GM20431 (cell line): Measurements from ENCODE around the gene LAGE3.

ENCODE experiments used
- in situ Hi-C: fragments of 300-500 bp; cut with MseI, MboI; formaldehyde crosslinking; loops from one replicate; pipeline ENCODE4 v1.15.0; 2020; ENCODE audit warnings: low sequenced_read_pairs; ENCODE audit not compliant: unreplicated experiment

LAGE3 gene

DNA sequence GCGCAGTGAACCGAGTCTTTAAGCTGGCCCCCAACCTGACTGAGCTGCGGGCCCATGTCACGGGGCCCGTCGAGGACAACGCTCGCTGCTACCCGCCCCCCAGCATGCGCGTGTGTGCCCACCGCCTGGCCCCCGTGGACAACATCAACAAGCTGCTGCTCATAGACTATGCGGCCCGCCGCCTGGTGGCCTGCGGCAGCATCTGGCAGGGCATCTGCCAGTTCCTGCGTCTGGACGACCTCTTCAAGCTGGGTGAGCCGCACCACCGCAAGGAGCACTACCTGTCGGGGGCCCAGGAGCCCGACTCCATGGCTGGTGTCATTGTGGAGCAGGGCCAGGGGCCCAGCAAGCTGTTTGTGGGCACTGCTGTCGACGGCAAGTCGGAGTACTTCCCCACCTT lies 18.8 kb downstream of the LAGE3 start:
- in situ Hi-C loops, result no loop called here

- in situ Hi-C loops, result no loop called here
Measured at GRCh38 chrX:154459832-154460231, 19.2 kb downstream of the LAGE3 start.

DNA sequence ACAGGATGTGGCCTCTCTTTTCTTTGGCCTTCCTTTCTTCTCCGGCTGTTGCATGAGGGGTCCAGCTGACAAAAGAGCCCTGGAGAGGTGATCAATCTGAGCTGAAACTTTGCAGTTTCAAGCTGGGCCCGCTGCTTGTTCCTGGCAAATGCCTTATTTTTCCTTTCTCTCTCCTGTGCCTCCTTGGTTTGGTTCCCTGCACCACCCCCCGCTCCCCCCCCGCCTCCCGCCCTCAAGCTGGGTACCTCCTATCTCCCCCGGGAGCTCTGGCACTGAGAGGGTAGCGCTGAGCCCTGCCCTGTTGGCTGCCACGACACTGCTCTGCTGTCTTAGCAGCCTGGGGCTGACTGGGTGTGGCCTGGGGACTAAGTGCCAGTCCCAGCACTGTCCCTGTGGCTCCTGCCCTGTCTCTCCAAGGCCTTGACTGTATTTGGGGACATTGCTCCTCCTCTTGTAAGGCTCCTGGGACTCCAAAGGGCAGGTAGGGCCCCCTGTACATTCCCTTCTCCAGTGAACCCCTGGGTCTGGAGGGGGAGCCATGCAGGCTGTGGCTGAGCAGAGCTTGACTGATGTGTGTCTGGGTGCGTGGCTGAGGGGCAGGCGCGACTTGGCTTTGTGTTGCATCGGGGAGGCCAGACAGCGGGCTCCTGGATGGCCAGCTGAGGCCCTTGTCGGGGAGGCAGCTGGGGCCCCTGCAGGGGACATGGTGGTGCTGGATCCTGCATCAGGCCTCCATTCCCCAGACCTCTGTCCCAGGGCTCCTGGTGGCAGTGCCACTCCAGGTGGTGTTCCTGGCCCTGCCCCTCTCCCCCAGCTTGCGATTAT lies 19.9 kb downstream of the LAGE3 start:
- in situ Hi-C loops, result no loop called here

DNA sequence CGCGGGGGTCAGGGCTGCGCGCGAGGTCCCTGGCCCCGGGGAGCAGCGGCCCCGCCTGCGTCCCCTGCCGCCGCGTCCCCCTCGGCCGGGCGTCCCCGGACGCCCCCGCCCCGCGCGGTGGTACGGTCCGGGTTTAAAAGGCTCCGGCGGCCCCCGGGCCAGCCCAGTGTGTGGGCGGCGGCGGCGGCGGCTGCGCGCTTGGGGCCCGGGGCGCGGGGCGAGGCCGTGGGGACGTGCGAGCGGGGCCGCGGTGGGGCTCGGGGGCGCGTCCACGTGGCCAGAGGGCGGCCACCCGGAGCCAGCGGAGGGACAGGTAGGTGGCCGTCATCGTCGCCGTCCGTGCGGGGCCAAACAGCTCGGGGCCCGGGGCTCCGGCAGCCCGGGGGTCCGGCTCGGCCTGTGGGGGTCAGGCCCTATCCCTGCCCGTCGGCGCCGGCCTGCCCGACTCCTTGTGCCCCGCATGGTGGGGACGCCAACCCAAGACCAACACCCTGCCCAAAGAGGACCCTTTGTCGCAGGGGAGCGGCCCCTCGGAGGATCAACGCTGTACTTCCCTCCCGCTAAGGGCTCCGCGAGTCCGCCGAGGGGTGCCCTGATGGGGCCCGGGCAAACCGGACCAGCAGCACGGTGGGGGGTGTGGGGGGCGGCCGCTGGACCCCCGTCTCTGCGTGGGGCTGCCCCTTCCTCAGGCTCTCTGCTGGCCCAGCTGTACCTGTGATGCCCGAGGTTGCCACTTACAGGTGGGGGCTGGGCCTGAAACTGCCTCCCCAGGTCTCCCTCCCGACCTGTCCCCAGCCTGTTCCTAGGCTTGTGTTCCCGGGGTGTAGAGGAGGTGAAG lies 20.7 kb downstream of the LAGE3 start, which contains the start of gene PLXNA3:
Gene PLXNA3, plus strand, starts transcription at position 166 of the 838 bp plus-strand sequence. CDS start 1,903 bp downstream, outside the sequence.
- in situ Hi-C loops, result no loop called here

DNA sequence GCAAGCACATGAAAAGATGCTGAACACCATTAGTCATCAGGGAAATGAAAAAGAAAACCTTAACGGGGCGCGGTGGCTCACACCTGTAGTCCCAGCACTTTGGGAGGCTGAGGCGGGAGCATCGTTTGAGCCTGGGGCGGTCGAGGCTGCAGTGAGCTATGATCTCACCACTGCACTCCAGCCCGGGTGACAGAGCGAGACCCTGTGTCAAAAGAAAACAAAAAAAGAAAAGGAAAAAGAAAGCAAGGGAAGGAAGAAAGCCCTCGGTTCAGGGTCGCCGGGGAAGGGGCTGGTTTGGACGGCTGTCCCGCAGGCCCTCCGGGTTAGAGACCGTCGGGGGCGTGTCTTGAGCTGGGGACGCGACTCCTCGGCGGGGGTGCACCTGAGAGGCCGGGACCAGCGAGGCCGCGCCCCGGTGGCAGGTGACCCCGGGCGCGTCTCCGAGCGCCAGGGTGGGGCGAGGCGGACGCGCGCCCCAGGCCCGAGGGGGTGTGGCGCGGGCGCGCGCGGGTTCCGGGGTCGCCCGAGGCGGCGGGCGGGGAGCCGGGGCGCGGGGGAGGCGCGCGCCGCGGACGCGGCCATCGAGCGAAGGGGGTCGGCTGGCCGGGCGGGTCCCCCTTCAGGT lies 21.5 kb downstream of the LAGE3 start:
- in situ Hi-C loops, result no loop called here

DNA sequence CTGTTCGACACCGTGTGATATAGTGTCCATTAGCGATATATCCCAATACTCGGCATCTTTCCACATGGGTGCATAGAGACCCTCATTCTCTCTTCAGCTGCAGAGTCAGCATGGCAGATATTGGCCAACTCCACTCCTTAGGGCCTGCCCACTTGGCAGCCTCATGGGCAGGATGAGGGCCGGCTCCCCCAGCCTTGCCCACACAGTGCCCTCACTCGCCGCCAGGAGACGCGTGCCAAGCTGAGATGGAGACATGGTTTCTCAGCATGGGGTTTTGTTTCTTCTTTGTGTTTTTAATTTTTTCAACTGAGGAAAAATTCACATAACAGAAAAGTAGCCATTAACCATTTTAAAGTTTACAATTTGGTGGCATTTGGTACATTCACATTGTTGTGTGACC lies 26.3 kb downstream of the LAGE3 start:
- in situ Hi-C loops, result no loop called here

- in situ Hi-C loops, result no loop called here
Measured at GRCh38 chrX:154450312-154450711, 28.8 kb downstream of the LAGE3 start.

DNA sequence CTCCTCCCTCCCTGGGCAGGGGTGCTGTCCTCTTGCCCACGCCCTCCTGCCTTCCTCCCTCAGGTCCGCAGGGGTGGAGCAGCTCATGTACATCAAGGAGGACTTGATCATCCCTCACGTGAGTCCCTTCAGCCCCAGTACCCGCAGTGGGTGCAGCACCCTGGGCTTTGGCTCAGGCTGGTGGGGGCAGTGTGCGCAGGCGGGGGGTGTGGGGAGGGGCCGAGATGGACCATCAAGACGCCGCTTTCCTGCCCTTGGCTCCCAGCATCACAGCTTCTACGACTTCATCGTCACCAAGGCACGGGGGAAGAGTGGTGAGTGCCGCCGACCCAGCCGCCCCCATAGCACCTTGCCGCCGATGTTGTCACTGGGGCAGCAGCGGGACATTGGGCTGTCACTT lies 29.5 kb downstream of the LAGE3 start:
- in situ Hi-C loops, result no loop called here

GRCh38 chrX:154448484-154448883 lies 30.6 kb downstream of the LAGE3 start:
- in situ Hi-C loops, result no loop called here

- in situ Hi-C loops, result no loop called here
Measured at GRCh38 chrX:154446430-154446829, 32.7 kb downstream of the LAGE3 start.

DNA sequence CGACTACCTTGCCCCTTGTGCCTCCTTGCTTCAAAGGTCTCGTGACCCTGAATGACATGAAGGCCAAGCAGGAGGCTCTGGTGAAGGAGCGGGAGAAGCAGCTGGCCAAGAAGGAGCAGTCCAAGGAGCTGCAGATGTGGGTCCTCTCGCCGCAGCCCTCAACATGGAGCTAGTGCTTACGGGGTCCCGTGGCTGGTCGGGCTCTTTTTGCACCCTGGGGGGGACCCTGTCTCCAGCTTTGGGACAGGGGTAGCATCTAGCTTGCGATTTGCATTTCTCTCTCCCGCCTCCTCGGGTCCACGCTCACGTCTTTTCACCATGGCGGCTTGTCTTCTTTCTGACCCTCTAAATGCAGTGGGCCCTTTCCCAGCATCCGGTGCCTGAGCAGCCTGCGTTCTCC lies 33.3 kb downstream of the LAGE3 start:
- in situ Hi-C loops, result no loop called here

- in situ Hi-C loops, result no loop called here
Measured at GRCh38 chrX:154444755-154445246, 34.3 kb downstream of the LAGE3 start.

DNA sequence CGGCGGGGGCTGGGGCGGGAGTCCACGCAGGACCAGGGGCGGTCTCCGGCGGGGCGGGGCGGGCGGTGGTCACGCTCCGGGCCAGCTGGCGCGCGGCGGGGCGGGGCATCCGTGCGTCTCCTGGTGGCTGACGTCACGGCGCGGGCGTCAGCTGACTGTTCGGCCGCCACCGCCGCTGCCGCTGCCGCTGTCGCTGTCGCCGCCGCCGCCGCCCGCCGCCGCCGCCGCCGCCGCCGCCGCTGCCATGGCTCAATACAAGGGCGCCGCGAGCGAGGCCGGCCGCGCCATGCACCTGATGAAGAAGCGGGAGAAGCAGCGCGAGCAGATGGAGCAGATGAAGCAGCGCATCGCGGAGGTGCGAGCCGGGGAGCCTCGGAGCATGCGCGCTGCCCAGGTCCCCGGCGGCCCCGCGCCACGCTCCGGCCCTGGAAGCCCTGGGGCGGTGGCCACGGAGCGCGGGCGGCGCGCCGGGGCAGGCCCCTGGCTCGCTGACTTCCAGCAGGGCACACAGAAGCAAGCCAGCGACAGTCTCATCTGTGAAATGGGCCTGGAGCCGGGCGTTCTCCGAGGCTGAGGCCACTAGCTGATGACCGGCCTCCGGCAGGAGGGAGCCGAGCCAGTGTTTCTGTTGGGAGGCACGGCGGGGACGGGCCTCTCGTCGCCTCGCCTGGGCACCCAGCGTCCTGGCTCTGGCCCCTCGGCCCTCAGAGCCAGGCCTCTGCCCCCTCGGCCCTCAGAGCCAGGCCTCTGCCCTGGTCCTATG lies 34.9 kb downstream of the LAGE3 start, which contains the start of gene FAM50A:
Gene FAM50A, plus strand, starts transcription at position 150 of the 763 bp plus-strand sequence. Its CDS starts 95 bp downstream, at position 245.
- in situ Hi-C loops, result no loop called here

DNA sequence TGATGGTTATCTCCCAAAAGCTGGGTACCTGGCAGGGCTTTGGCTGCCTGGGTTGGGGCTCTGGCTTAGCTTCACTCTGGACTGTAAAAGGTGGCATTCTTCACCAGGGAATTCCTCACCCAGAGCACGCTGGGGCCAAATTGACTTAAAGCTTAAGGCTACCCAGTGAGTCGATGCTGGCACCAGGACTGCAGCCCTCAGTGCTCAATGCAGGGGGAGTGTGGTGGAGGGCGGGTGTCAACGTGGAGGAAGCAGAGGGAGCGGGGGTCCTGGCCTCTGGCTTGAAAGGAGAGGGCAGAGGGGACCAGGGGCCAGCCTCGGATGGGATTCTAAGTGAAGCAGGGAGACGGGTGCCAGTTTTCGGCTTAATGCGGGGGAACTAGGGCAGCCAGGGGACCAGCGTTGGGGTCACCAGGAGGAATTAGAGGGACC lies 35.6 kb downstream of the LAGE3 start:
- in situ Hi-C loops, result no loop called here

DNA sequence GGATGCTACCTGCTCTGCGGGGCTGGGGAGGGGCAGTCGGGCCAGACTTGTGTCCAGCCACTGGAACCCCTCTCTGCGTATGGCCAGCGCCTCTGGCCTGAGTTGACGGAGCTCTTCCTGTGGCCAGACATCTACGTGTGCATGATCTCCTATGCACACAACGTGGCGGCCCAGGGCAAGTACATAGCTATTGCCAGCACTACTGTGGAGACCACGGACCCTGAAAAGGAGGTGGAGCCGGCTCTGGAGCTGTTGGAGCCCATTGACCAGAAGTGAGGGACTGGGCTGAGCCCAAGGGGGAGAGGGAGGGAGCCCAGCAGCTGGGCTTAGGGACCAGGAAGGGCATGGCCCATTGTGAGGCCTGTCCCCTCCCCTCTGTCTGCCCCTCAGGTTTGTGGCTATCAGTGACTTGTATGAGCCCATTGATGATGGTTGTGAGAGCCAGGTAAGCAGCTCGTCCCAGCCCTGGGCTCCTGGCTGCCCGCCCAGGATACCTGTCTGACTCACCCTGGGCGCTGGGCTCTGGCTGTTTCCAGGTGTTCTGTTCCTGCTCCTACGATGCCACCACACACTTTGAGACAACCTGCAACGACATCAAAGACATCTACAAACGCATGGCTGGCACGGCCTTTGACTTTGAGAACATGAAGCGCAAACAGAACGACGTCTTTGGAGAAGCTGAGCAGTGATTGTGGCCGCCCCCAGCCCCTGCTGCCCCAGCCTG lies 36.9 kb downstream of the LAGE3 start:
- in situ Hi-C loops, result no loop called here

- in situ Hi-C loops, result no loop called here
Measured at GRCh38 chrX:154441564-154441963, 37.5 kb downstream of the LAGE3 start.

DNA sequence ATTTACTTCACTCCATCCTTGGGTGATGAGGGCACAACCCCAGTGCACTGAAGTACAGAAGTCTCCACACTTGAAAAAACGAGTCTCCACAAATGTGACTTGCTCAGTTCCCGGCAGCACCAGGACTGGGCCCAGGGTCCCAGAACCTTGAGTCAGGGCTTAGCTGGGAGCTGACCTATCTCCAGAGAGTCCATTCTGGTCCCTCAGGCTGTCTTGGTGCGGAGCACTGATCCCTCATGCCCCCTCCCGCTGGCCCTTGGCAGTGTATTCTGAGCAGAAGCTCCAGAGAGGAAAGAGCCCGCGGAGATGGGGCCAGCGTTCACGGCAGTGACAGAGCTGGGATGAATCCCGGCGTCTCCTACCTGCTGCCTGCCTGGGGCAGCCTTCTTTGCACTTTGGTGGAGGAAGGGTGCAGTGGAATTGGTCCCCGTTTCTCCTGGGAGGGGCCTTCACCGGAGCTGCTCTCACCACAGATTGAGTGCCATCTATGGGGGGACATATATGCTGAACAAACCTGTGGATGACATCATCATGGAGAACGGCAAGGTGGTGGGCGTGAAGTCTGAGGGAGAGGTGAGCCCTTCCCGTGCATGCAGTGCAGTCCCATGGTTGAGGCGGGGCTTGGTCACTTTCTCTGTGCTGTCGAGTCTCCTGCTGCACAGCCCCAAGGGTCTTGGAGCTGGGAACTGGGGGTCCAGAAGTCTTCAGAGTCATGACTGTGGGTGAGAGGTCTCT lies 38.3 kb downstream of the LAGE3 start:
- in situ Hi-C loops, result no loop called here

DNA sequence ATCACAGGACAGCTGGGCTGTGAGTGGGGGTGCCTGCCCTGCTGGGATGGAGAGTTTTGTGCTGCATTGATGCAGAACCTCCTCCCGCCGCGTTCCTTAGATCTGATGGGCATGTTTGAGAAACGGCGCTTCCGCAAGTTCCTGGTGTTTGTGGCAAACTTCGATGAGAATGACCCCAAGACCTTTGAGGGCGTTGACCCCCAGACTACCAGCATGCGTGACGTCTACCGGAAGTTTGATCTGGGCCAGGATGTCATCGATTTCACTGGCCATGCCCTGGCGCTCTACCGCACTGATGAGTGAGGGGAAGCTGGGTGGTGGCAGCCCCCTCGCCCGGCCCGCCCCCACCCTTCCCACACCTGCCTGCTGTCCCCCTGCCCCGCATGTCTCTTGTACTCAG lies 39.2 kb downstream of the LAGE3 start:
- in situ Hi-C loops, result no loop called here
